SKM-1 (cell line): ENCODE results near the gene GLRA3.
"Not testable (repeated sequence)": the region's sequence is repeated elsewhere in the genome, so short reads cannot be mapped to it uniquely, and the experiment has no call there.

Source experiments
- DNase-seq: peaks from one replicate; lab custom pipeline; 2025; ENCODE audit not compliant: unreplicated experiment; lab: John Stamatoyannopoulos, UW

Gene GLRA3

GRCh38 chr4:174813292-174813691 lies 15.8 kb downstream of the GLRA3 start:
- no peak for DNase-seq

GRCh38 chr4:174810834-174811233 lies 18.2 kb downstream of the GLRA3 start:
- no peak for DNase-seq

- no peak for DNase-seq
Measured at GRCh38 chr4:174808836-174809235, 20.2 kb downstream of the GLRA3 start.

GRCh38 chr4:174808119-174808518 lies 20.9 kb downstream of the GLRA3 start:
- no peak for DNase-seq

GRCh38 chr4:174805746-174806145 lies 23.3 kb downstream of the GLRA3 start:
- no peak for DNase-seq

- DNase-seq, result no peak
Measured at GRCh38 chr4:174794543-174795094, 34.4 kb downstream of the GLRA3 start.

GRCh38 chr4:174789657-174790056 lies 39.4 kb downstream of the GLRA3 start:
- DNase-seq, result no peak

- not testable (repeated sequence) for DNase-seq
Measured at GRCh38 chr4:174778274-174778986, 50.6 kb downstream of the GLRA3 start.

- no peak for DNase-seq
Measured at GRCh38 chr4:174775366-174775765, 53.7 kb downstream of the GLRA3 start.

- DNase-seq, result peak; percentile 56
Measured at GRCh38 chr4:174764105-174764729, 64.8 kb downstream of the GLRA3 start.

GRCh38 chr4:174763454-174764104 lies 65.5 kb downstream of the GLRA3 start:
- no peak for DNase-seq

- DNase-seq, result no peak
Measured at GRCh38 chr4:174761451-174761850, 67.6 kb downstream of the GLRA3 start.

- DNase-seq, result no peak
Measured at GRCh38 chr4:174757736-174758135, 71.3 kb downstream of the GLRA3 start.

GRCh38 chr4:174753021-174753420 lies 76.0 kb downstream of the GLRA3 start:
- DNase-seq, result no peak

- DNase-seq, result no peak
Measured at GRCh38 chr4:174752026-174752425, 77.0 kb downstream of the GLRA3 start.

GRCh38 chr4:174749091-174749490 lies 80.0 kb downstream of the GLRA3 start:
- no peak for DNase-seq

GRCh38 chr4:174746710-174747109 lies 82.3 kb downstream of the GLRA3 start:
- DNase-seq, result no peak

GRCh38 chr4:174742561-174742960 lies 86.5 kb downstream of the GLRA3 start:
- DNase-seq, result no peak

GRCh38 chr4:174739576-174739975 lies 89.5 kb downstream of the GLRA3 start:
- no peak for DNase-seq

GRCh38 chr4:174734181-174734580 lies 94.9 kb downstream of the GLRA3 start:
- DNase-seq, result no peak

GRCh38 chr4:174717828-174718227 lies 111.2 kb downstream of the GLRA3 start:
- no peak for DNase-seq
